Naive thymus-derived CD4-positive, alpha-beta T cell (primary cell): ENCODE results near the gene CREB5. TPM values are rescaled to one million over a fixed set of nuclear protein-coding genes. Genes with fewer than 3 reads are reported as not detected.
"Not testable (repeated sequence)": the region's sequence is repeated elsewhere in the genome, so short reads cannot be mapped to it uniquely, and the experiment has no call there.

ENCODE experiments used
- ATAC-seq: fragments of 150-1000 bp; cut with Tn5 transposase; 2 replicates; pipeline ENCODE4 v1.10.0; 2021; ENCODE audit warnings: mild to moderate bottlenecking, moderate library complexity
- CTCF ChIA-PET: fragments of 350-600 bp; sonication (Branson Sonifier 250); formaldehyde crosslinking; loops from one replicate; lab custom pipeline; 2021; ENCODE audit warnings: antibody characterized with exemption; lab: Charles Lee
- POLR2A ChIA-PET: fragments of 350-600 bp; sonication (Branson Sonifier 250); formaldehyde crosslinking; loops from one replicate; lab custom pipeline; 2021; ENCODE audit warnings: antibody characterized with exemption, inconsistent platforms; lab: Charles Lee
- DNase-seq, 9 donors: peaks; one replicate each; pipeline versions ENCODE4 v3.0.0 to v3.0.0-alpha.2; 2020 to 2022; ENCODE audit warnings: mixed read lengths in 1 of 9
- H3K27ac ChIP-seq: one replicate; pipeline ENCODE4 v1.7.0; 2013; ENCODE audit warnings: mild to moderate bottlenecking, low read depth, low read length, moderate library complexity
- H3K27me3 ChIP-seq, 2 donors: one replicate each; pipeline ENCODE4 v1.7.0; 2013; ENCODE audit warnings: low read length in 2 of 2, mild to moderate bottlenecking in 2 of 2, moderate library complexity in 2 of 2; ENCODE audit not compliant: control insufficient read depth in 2 of 2, insufficient read depth in 2 of 2
- H3K36me3 ChIP-seq, 3 experiments: 1 replicate in 2 of 3; 2 replicates in 1 of 3; pipeline ENCODE4 v1.7.0; 2013; ENCODE audit warnings: low read length in 3 of 3, mild to moderate bottlenecking in 3 of 3, moderate library complexity in 1 of 3; ENCODE audit not compliant: insufficient read depth in 3 of 3, control insufficient read depth in 2 of 3
- H3K4me1 ChIP-seq, 2 donors: one replicate each; pipeline ENCODE4 v1.7.0; 2013; ENCODE audit warnings: low read length in 2 of 2, mild to moderate bottlenecking in 2 of 2, moderate library complexity in 1 of 2; ENCODE audit not compliant: control insufficient read depth in 2 of 2, insufficient read depth in 2 of 2
- H3K4me3 ChIP-seq: 2 replicates; pipeline ENCODE4 v1.7.0; 2013; ENCODE audit warnings: mild to moderate bottlenecking, low read length
- H3K9me3 ChIP-seq, 3 experiments: 1 replicate in 2 of 3; 2 replicates in 1 of 3; pipeline ENCODE4 v1.7.0; 2013; ENCODE audit warnings: low read length in 3 of 3; ENCODE audit not compliant: control insufficient read depth in 2 of 3
- H3K27ac Mint-ChIP-seq, 9 donors: one replicate each; pipeline ENCODE4 v1.8.0; 2020 to 2022; ENCODE audit warnings: mixed read lengths in 9 of 9, mild to moderate bottlenecking in 8 of 9, moderate library complexity in 5 of 9, inconsistent platforms in 2 of 9
- H3K27me3 Mint-ChIP-seq, 5 donors: one replicate each; pipeline ENCODE4 v1.8.0; 2021 to 2022; ENCODE audit warnings: mixed read lengths in 5 of 5, mild to moderate bottlenecking in 1 of 5
- H3K36me3 Mint-ChIP-seq, 5 donors: one replicate each; pipeline ENCODE4 v1.8.0; 2020 to 2022; ENCODE audit warnings: mixed read lengths in 5 of 5, mild to moderate bottlenecking in 3 of 5, inconsistent platforms in 1 of 5
- H3K4me1 Mint-ChIP-seq, 7 donors: one replicate each; pipeline ENCODE4 v1.8.0; 2020 to 2022; ENCODE audit warnings: mixed read lengths in 7 of 7, mild to moderate bottlenecking in 3 of 7, inconsistent platforms in 1 of 7
- H3K4me3 Mint-ChIP-seq, 10 donors: one replicate each; pipeline ENCODE4 v1.8.0; 2020 to 2022; ENCODE audit warnings: mild to moderate bottlenecking in 10 of 10, mixed read lengths in 10 of 10, moderate library complexity in 6 of 10, inconsistent platforms in 2 of 10
- H3K9me3 Mint-ChIP-seq, 11 donors: one replicate each; pipeline ENCODE4 v1.8.0; 2020 to 2022; ENCODE audit warnings: mixed read lengths in 11 of 11, mild to moderate bottlenecking in 4 of 11, inconsistent platforms in 1 of 11, moderate library complexity in 1 of 11
- intact Hi-C, 2 donors: fragments of 100-400 bp; cut with micrococcal nuclease; formaldehyde crosslinking; loops; one replicate each; pipeline ENCODE4 v1.15.1; 2023
- polyA plus RNA-seq, 2 donors: library from polyadenylated mRNA; unstranded; fragments of 300-500 nt; fragmentation: Illumina TruSeq; gene quantifications; one replicate each; pipeline ENCODE4 v1.2.3, GENCODE V29; 2021
- total RNA-seq, 6 experiments: library from RNA in 5 of 6; stranded (reverse) in 5 of 6; gene quantifications; 1 replicate in 5 of 6; 2 replicates in 1 of 6; pipeline ENCODE4 v1.2.3 and lab custom pipeline; 2021 to 2026

Gene CREB5
- total and polyA plus RNA-seq, 7 experiments from 2014 or later, result 0.22 to 18.4 (median 3.6) TPM; not detected in 4

DNA sequence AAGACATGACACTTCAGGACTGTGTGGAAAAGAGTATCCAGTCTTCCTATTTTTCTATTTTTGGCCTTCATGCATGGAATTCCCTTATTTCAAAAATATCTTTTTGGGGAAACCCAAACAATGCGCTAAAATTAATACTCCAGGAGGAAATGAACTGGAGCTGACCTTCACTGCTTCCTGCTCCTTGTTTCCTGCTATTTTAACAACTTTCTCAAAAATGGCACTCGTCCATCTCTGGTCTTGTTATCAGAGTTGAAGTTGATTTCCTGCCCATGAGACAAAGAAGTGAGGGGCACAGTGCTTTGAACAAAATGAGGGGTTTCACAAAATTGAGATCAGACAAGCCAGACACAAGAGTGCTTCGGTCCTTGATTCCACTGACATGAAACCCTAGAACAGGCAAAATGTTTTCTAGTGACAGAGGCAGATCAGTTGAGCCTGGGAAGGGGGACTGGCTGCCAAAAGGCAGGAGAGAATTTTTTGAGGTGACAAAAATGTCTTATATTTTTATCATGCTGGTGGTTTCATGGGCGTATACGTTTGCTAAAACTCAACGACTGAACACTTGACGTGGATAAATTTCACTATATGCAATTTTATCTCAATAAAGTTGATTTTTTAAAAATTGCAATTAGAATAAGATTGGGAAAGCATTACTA lies 193.2 kb downstream of the CREB5 start:
- Mint-ChIP-seq H3K9me3 (peaks cover 0 to 4% (median 0%) of the 10 kb centered on the region in 11 donors), H3K36me3 (no peaks in the 10 kb centered on the region), H3K4me1 (peaks cover 0 to 1% (median 0%) of the 10 kb centered on the region in 7 donors), H3K4me3 (no peak overlapping the region), H3K27me3 (peaks cover 8 to 24% (median 11%) of the 10 kb centered on the region in 5 donors), H3K27ac (no peak overlapping the region)
- CTCF ChIA-PET, result no interaction called here
- POLR2A ChIA-PET, result no interaction called here
- intact Hi-C loops, result no loop called here
- H3K36me3 ChIP-seq, result no peaks in the 10 kb centered on the region
- no peak overlapping the region for H3K27ac ChIP-seq
- no peaks in the 10 kb centered on the region for H3K4me1 ChIP-seq
- DNase-seq (no peak), ATAC-seq (no peak)
- H3K9me3 ChIP-seq, result no peaks in the 10 kb centered on the region
- no peak overlapping the region for H3K4me3 ChIP-seq
- no peaks in the 10 kb centered on the region for H3K27me3 ChIP-seq

GRCh38 chr7:28606421-28606820 lies 194.1 kb downstream of the CREB5 start:
- Mint-ChIP-seq H3K27ac (no peak overlapping the region), H3K27me3 (peaks cover 8 to 22% (median 11%) of the 10 kb centered on the region in 5 donors), H3K4me1 (peaks cover 0 to 1% (median 0%) of the 10 kb centered on the region in 7 donors), H3K36me3 (no peaks in the 10 kb centered on the region), H3K4me3 (no peak overlapping the region), H3K9me3 (peaks cover 0 to 3% (median 1%) of the 10 kb centered on the region in 11 donors)
- intact Hi-C loops, result no loop called here
- H3K36me3 ChIP-seq, result no peaks in the 10 kb centered on the region
- no peak overlapping the region for H3K27ac ChIP-seq
- no peaks in the 10 kb centered on the region for H3K9me3 ChIP-seq
- POLR2A ChIA-PET, result no interaction called here
- no peaks in the 10 kb centered on the region for H3K4me1 ChIP-seq
- DNase-seq (no peak), ATAC-seq (no peak)
- H3K4me3 ChIP-seq, result no peak overlapping the region
- H3K27me3 ChIP-seq, result no peaks in the 10 kb centered on the region
- CTCF ChIA-PET, result no interaction called here

GRCh38 chr7:28607855-28608193 lies 195.5 kb downstream of the CREB5 start:
- Histone ChIP-seq H3K4me3 (no peak overlapping the region), H3K4me1 (no peaks in the 10 kb centered on the region), H3K27me3 (no peaks in the 10 kb centered on the region), H3K36me3 (no peaks in the 10 kb centered on the region), H3K27ac (no peak overlapping the region), H3K9me3 (no peaks in the 10 kb centered on the region)
- DNase-seq, result no peak
- H3K4me3 Mint-ChIP-seq, result no peak overlapping the region
- H3K4me1 Mint-ChIP-seq, result peaks cover 0 to 1% (median 0%) of the 10 kb centered on the region in 7 donors
- no peaks in the 10 kb centered on the region for H3K36me3 Mint-ChIP-seq
- peak; percentile 37 for ATAC-seq
- POLR2A ChIA-PET, result no interaction called here
- H3K9me3 Mint-ChIP-seq, result peaks cover 0 to 3% (median 0%) of the 10 kb centered on the region in 11 donors
- intact Hi-C loops, result no loop called here
- CTCF ChIA-PET, result no interaction called here
- no peak overlapping the region for H3K27ac Mint-ChIP-seq
- H3K27me3 Mint-ChIP-seq, result peaks cover 8 to 20% (median 11%) of the 10 kb centered on the region in 5 donors

- Mint-ChIP-seq H3K9me3 (peaks cover 0 to 3% (median 0%) of the 10 kb centered on the region in 11 donors), H3K4me3 (no peak overlapping the region), H3K27me3 (peaks cover 8 to 20% (median 11%) of the 10 kb centered on the region in 5 donors), H3K36me3 (no peaks in the 10 kb centered on the region), H3K27ac (no peak overlapping the region), H3K4me1 (peaks cover 0 to 1% (median 0%) of the 10 kb centered on the region in 7 donors)
- Histone ChIP-seq H3K36me3 (no peaks in the 10 kb centered on the region), H3K9me3 (no peaks in the 10 kb centered on the region), H3K4me1 (no peaks in the 10 kb centered on the region), H3K27me3 (no peaks in the 10 kb centered on the region), H3K27ac (no peak overlapping the region), H3K4me3 (no peak overlapping the region)
- POLR2A ChIA-PET, result no interaction called here
- ATAC-seq, result no peak
- CTCF ChIA-PET, result no interaction called here
- no peak for DNase-seq
- intact Hi-C loops, result no loop called here
Observed at GRCh38 chr7:28608237-28608656, 195.9 kb downstream of the CREB5 start.

- Mint-ChIP-seq H3K36me3 (no peaks in the 10 kb centered on the region), H3K27ac (no peak overlapping the region), H3K27me3 (peaks cover 8 to 20% (median 11%) of the 10 kb centered on the region in 5 donors), H3K4me3 (no peak overlapping the region), H3K9me3 (peaks cover 0 to 1% (median 0%) of the 10 kb centered on the region in 11 donors), H3K4me1 (peaks cover 0 to 1% (median 0%) of the 10 kb centered on the region in 7 donors)
- H3K27me3 ChIP-seq, result no peaks in the 10 kb centered on the region
- POLR2A ChIA-PET, result no interaction called here
- H3K36me3 ChIP-seq, result no peaks in the 10 kb centered on the region
- no peaks in the 10 kb centered on the region for H3K4me1 ChIP-seq
- DNase-seq (no peak), ATAC-seq (no peak)
- H3K9me3 ChIP-seq, result no peaks in the 10 kb centered on the region
- intact Hi-C loops, result no loop called here
- CTCF ChIA-PET, result no interaction called here
- H3K4me3 ChIP-seq, result no peak overlapping the region
- no peak overlapping the region for H3K27ac ChIP-seq
Observed at GRCh38 chr7:28608731-28609130, 196.4 kb downstream of the CREB5 start.

GRCh38 chr7:28609608-28610007 lies 197.3 kb downstream of the CREB5 start:
- Mint-ChIP-seq H3K36me3 (no peaks in the 10 kb centered on the region), H3K4me1 (peaks cover 0 to 1% (median 0%) of the 10 kb centered on the region in 7 donors), H3K27ac (no peak overlapping the region), H3K4me3 (no peak overlapping the region), H3K9me3 (peaks cover 0 to 1% (median 0%) of the 10 kb centered on the region in 11 donors), H3K27me3 (peaks cover 8 to 20% (median 11%) of the 10 kb centered on the region in 5 donors)
- ChIA-PET POLR2A (no interaction called here), CTCF (no interaction called here)
- Histone ChIP-seq H3K9me3 (no peaks in the 10 kb centered on the region), H3K27me3 (no peaks in the 10 kb centered on the region), H3K36me3 (no peaks in the 10 kb centered on the region), H3K4me3 (no peak overlapping the region), H3K27ac (no peak overlapping the region), H3K4me1 (no peaks in the 10 kb centered on the region)
- ATAC-seq (no peak), DNase-seq (no peak)
- intact Hi-C loops, result no loop called here

GRCh38 chr7:28611399-28611897 lies 199.1 kb downstream of the CREB5 start:
- H3K27me3 ChIP-seq, DNase-seq, H3K9me3 ChIP-seq, H3K4me3 Mint-ChIP-seq, intact Hi-C loops, H3K27ac ChIP-seq, H3K4me3 ChIP-seq, ATAC-seq, CTCF ChIA-PET, POLR2A ChIA-PET, H3K36me3 Mint-ChIP-seq, H3K36me3 ChIP-seq, H3K9me3 Mint-ChIP-seq, H3K27ac Mint-ChIP-seq, H3K4me1 Mint-ChIP-seq, H3K4me1 ChIP-seq: not testable (repeated sequence)
- peaks cover 5 to 16% (median 11%) of the 10 kb centered on the region in 5 donors for H3K27me3 Mint-ChIP-seq
